Left lung (tissue), 10 donors: ENCODE results near the gene CCDC188. TPM values are rescaled to one million over a fixed set of nuclear protein-coding genes. Genes with fewer than 3 reads are reported as not detected.
A peak's percentile ranks its signal among the peaks of the same experiment; 100 is the strongest.

Experiments used
- ATAC-seq: fragments of 200-7000 bp; cut with Tn5 transposase; one replicate; pipeline ENCODE4 v1.9.1; 2020; ENCODE audit warnings: moderate library complexity
- DNase-seq, 4 donors: peaks; one replicate each; pipeline ENCODE4 v3.0.0-alpha.2; 2013 to 2020
- H3K27ac ChIP-seq, 2 donors: fragments of 200-600 bp; sonication (generic) in 1 of 2; one replicate each; pipeline versions ENCODE4 v1.5.0 to v1.8.0; 2020 to 2021
- H3K27me3 ChIP-seq, 2 donors: fragments of 200-600 bp; sonication (generic) in 1 of 2; one replicate each; pipeline versions ENCODE4 v1.5.0 to v1.8.0; 2020 to 2021
- H3K36me3 ChIP-seq, 2 donors: fragments of 200-600 bp; sonication (generic) in 1 of 2; one replicate each; pipeline versions ENCODE4 v1.5.0 to v1.8.0; 2020 to 2021
- H3K4me1 ChIP-seq, 2 donors: fragments of 200-600 bp; one replicate each; pipeline ENCODE4 v1.8.0; 2021
- H3K4me3 ChIP-seq, 2 donors: fragments of 200-600 bp; sonication (generic) in 1 of 2; one replicate each; pipeline versions ENCODE4 v1.5.0 to v1.8.0; 2020 to 2021; ENCODE audit warnings: mild to moderate bottlenecking in 1 of 2
- H3K9me3 ChIP-seq, 2 donors: fragments of 200-600 bp; sonication (generic) in 1 of 2; one replicate each; pipeline versions ENCODE4 v1.5.0 to v1.8.0; 2020 to 2021
- CTCF ChIP-seq, 2 donors: fragments of 200-600 bp; sonication (generic) in 1 of 2; IDR thresholded peaks; one replicate each; pipeline versions ENCODE4 v1.5.0 to v1.8.0; 2021; ENCODE audit warnings: antibody characterized with exemption in 2 of 2
- intact Hi-C, 2 donors: fragments of 100-400 bp; cut with DNase I; formaldehyde crosslinking; loops; one replicate each; pipeline versions ENCODE4 v1.11.2 to v1.14.2; 2022
- microRNA-seq, 2 donors: library from miRNA; unstranded; fragments of <30 nt; microRNA quantifications; one replicate each; pipeline ENCODE4, GENCODE V29; 2019
- polyA plus RNA-seq, 6 donors: library from polyadenylated mRNA; unstranded; fragments of 120-200 nt; gene quantifications; one replicate each; pipeline ENCODE4 v1.2.1, GENCODE V29; 2013; ENCODE audit not compliant: insufficient read length in 6 of 6
- total RNA-seq, 2 donors: library from RNA; stranded (reverse); fragmentation: NEBNext Ultra II Directional; extraction: Animal tissue kit (Norgen Biotek cat#: 25700); gene quantifications; one replicate each; pipeline ENCODE4 v1.2.1, GENCODE V29; 2021
- donor health status: DM: no; HTN: yes; CAD: no.
- donor health status: DM: no; HTN: no; CAD: no.

The CCDC188 gene
- total and polyA plus RNA-seq, 8 donors = 1.1 to 3.9 (median 1.7) TPM

- ATAC-seq (no peak), DNase-seq (peak in 1 of 4 donors; percentile 11)
- H3K27ac ChIP-seq = no peak overlapping the region
- no peaks in the 10 kb centered on the region for H3K9me3 ChIP-seq
- H3K4me1 ChIP-seq = peaks cover 0 to 7% of the 10 kb centered on the region in 2 donors
- intact Hi-C loops = no loop called here
- no peak overlapping the region for H3K4me3 ChIP-seq
- TF ChIP-seq CTCF (IDR thresholded peaks at IDR 0.05) = no peak
- peaks cover 0 to 98% of the 10 kb centered on the region in 2 donors for H3K36me3 ChIP-seq
- no peaks in the 10 kb centered on the region for H3K27me3 ChIP-seq
Observed at GRCh38 chr22:20102203-20102780, 48.6 kb downstream of the CCDC188 start.

GRCh38 chr22:20101638-20102037, 49.2 kb downstream of the CCDC188 start:
- intact Hi-C loops = no loop called here

GRCh38 chr22:20099099-20099711, 51.6 kb downstream of the CCDC188 start:
- peak in 1 of 4 donors; percentile 12 for DNase-seq
- intact Hi-C loops = no loop called here

More at GRCh38 chr22:20101638-20102037, 49.2 kb downstream of the CCDC188 start:
- H3K27ac ChIP-seq = no peak overlapping the region
- no peak for TF ChIP-seq CTCF (IDR thresholded peaks at IDR 0.05)
- H3K4me1 ChIP-seq = peaks cover 0 to 7% of the 10 kb centered on the region in 2 donors
- peak in 1 of 4 donors; percentile 75 for DNase-seq
- H3K36me3 ChIP-seq = peaks cover 0 to 98% of the 10 kb centered on the region in 2 donors
- no peaks in the 10 kb centered on the region for H3K27me3 ChIP-seq
- no peak overlapping the region for H3K4me3 ChIP-seq
- H3K9me3 ChIP-seq = no peaks in the 10 kb centered on the region
- ATAC-seq = no peak

More at GRCh38 chr22:20099099-20099711, 51.6 kb downstream of the CCDC188 start:
- Histone ChIP-seq H3K27me3 (no peaks in the 10 kb centered on the region), H3K9me3 (no peaks in the 10 kb centered on the region), H3K36me3 (peaks cover 0 to 98% of the 10 kb centered on the region in 2 donors), H3K4me1 (peaks cover 0 to 7% of the 10 kb centered on the region in 2 donors), H3K27ac (no peak overlapping the region), H3K4me3 (no peak overlapping the region)
- no peak for ATAC-seq
- no peak for TF ChIP-seq CTCF (IDR thresholded peaks at IDR 0.05)

Small RNA genes within 50 kb of the gene (microRNA-seq; reads per million reads assigned to microRNA genes)
- gene MIR6816 = 0.14 to 0.34 reads per million in 2 donors

Other genes with a start within 250 kb of the CCDC188 start
- 100 to 1,000 TPM; 191 to 249 TPM for gene COMT, start 209.3 kb downstream of the CCDC188 start, total RNA-seq
- gene COMT, start 209.3 kb downstream of the CCDC188 start, polyA plus RNA-seq = 100 to 1,000 TPM in 3 of 6 donors, 10 to 100 TPM in 3; 90.1 to 121 (median 97.2) TPM
- 10 to 100 TPM; 36.5 to 42.8 TPM for gene TXNRD2, start 209.2 kb downstream of the CCDC188 start, total RNA-seq
- 10 to 100 TPM; 17.6 to 24.2 (median 20.7) TPM for gene TXNRD2, start 209.2 kb downstream of the CCDC188 start, polyA plus RNA-seq
- gene ARVCF, start 134.2 kb downstream of the CCDC188 start, total RNA-seq = 10 to 100 TPM; 18.2 to 22.4 TPM
- 10 to 100 TPM; 21.0 to 40.3 (median 26.7) TPM for gene ARVCF, start 134.2 kb downstream of the CCDC188 start, polyA plus RNA-seq
- gene TANGO2, start 129.9 kb downstream of the CCDC188 start, total RNA-seq = 10 to 100 TPM; 45.9 to 47.2 TPM
- gene TANGO2, start 129.9 kb downstream of the CCDC188 start, polyA plus RNA-seq = 10 to 100 TPM; 10.9 to 17.2 (median 12.6) TPM
- 10 to 100 TPM; 28.9 to 34.9 TPM for gene DGCR8, start 70.8 kb downstream of the CCDC188 start, total RNA-seq
- gene DGCR8, start 70.8 kb downstream of the CCDC188 start, polyA plus RNA-seq = 10 to 100 TPM; 42.2 to 63.2 (median 46.8) TPM
- 100 to 1,000 TPM in 1 of 2 donors, 10 to 100 TPM in 1; 63.7 to 111 TPM for gene RANBP1, start 35.0 kb downstream of the CCDC188 start, total RNA-seq
- gene RANBP1, start 35.0 kb downstream of the CCDC188 start, polyA plus RNA-seq = 100 to 1,000 TPM; 134 to 184 (median 154) TPM
- 10 to 100 TPM; 40.9 to 60.4 TPM for gene TRMT2A, start 33.8 kb downstream of the CCDC188 start, total RNA-seq
- 10 to 100 TPM; 39.3 to 54.9 (median 46.6) TPM for gene TRMT2A, start 33.8 kb downstream of the CCDC188 start, polyA plus RNA-seq
- 10 to 100 TPM; 63.0 to 81.8 TPM for gene ZDHHC8, start 19.3 kb downstream of the CCDC188 start, total RNA-seq
- 10 to 100 TPM; 34.4 to 56.1 (median 43.7) TPM for gene ZDHHC8, start 19.3 kb downstream of the CCDC188 start, polyA plus RNA-seq
- gene RTN4R, start 117.3 kb upstream of the CCDC188 start, total RNA-seq = 10 to 100 TPM in 1 of 2 donors, 1 to 10 TPM in 1; 8.9 to 10.9 TPM
- gene RTN4R, start 117.3 kb upstream of the CCDC188 start, polyA plus RNA-seq = 1 to 10 TPM; 3.7 to 9.5 (median 5.9) TPM
- 10 to 100 TPM; 35.5 to 46.7 TPM for gene DGCR6L, start 169.0 kb upstream of the CCDC188 start, total RNA-seq
- 10 to 100 TPM; 43.1 to 52.2 (median 48.1) TPM for gene DGCR6L, start 169.0 kb upstream of the CCDC188 start, polyA plus RNA-seq
- 10 to 100 TPM; 11.0 to 13.5 TPM for gene ZNF74, start 243.1 kb upstream of the CCDC188 start, total RNA-seq
- gene ZNF74, start 243.1 kb upstream of the CCDC188 start, polyA plus RNA-seq = 10 to 100 TPM; 19.4 to 22.6 (median 20.2) TPM